ENCODE measurements around the gene OR10V1. TPM values are rescaled to one million over a fixed set of nuclear protein-coding genes. Genes with fewer than 3 reads are reported as not detected.

The OR10V1 gene, protein sequence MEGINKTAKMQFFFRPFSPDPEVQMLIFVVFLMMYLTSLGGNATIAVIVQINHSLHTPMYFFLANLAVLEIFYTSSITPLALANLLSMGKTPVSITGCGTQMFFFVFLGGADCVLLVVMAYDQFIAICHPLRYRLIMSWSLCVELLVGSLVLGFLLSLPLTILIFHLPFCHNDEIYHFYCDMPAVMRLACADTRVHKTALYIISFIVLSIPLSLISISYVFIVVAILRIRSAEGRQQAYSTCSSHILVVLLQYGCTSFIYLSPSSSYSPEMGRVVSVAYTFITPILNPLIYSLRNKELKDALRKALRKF
- not detected for total RNA-seq
- long read RNA-seq, result 0 reads

DNA sequence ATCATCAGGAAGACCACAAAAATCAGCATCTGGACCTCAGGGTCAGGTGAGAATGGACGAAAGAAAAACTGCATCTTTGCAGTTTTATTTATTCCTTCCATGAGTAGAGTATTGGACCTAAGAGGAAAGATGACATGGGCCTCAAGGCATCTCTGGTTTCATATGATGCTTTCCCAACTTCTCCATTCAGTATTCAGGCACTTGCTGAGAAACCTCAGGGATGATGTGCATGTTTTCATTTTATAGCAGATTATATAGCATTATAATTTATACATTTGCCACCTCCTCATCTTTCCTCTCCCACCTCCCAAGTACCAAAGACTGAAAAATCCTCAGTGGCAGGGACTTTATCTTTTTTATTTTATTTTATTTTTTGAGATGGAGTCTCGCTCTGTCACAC is at the start of gene OR10V1:
Gene OR10V1, minus strand, starts transcription at position 101 of the 400 bp plus-strand sequence. Its CDS starts 0 bp downstream, at position 101.
- TF ChIP-seq CTCF (IDR thresholded peaks at IDR 0.05), result no peak
- no peak for DNase-seq
- intact Hi-C loops (cut with DNase I), result no loop called here
- H3K27ac ChIP-seq, result no peak within 1 kb of the TSS
- H3K9me3 ChIP-seq, result no peaks in the 10 kb centered on the region
- no peaks in the 10 kb centered on the region for H3K27me3 ChIP-seq (ENCODE audit: low read depth)
- H3K4me1 ChIP-seq, result no peaks in the 10 kb centered on the region
- ATAC-seq, result no peak
- no peak within 1 kb of the TSS for H3K4me3 ChIP-seq
- H3K36me3 ChIP-seq, result no peaks in the 10 kb centered on the region

DNA sequence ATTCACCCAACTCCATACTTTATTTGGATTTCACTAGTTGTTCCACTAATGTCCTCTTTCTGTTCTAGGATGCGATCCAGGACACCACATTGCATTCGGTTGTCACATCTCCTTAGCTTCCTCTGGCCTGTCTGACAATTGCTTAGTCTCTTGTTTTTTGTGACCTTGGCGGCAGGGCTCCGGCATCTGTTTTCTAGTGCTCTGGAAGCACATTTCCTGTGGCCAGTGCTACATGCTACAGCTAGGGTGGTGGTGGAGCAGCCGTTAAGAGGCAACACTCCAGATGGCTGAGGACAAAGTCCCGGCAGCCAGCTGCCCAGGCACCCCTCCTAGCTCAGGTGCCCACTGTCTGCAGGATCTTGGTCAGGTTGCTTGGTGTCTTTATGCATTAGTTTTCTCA is 48.3 kb upstream of the OR10V1 start:
- peaks cover 16% of the 10 kb centered on the region for H3K36me3 ChIP-seq
- H3K4me1 ChIP-seq, result peaks cover 64% of the 10 kb centered on the region
- H3K9me3 ChIP-seq, result no peaks in the 10 kb centered on the region
- H3K27me3 ChIP-seq (ENCODE audit: low read depth), result no peaks in the 10 kb centered on the region
- H3K4me3 ChIP-seq, result no peak overlapping the region
- intact Hi-C loops (cut with DNase I), result no loop called here
- H3K27ac ChIP-seq, result no peak overlapping the region
- DNase-seq (no peak), ATAC-seq (no peak)
- no peak for TF ChIP-seq CTCF (IDR thresholded peaks at IDR 0.05)

DNA sequence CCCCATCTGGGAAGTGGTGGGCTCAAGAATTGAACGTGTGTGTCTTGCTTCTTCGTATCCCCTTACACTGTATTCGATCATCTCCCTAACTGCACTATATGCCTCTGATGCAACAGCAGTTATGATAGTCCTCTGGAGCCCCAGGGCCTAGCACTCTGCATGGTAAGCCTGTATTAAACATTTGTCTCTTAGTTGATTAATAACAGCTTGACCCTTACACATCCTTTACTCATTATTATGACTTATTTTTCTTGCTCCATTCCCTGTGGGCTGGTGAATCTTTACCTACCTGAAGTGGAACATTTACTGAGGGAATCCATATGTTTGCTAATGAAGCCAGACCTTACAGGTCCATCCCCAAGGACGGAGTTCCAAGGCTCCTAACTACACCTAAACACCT is 47.1 kb upstream of the OR10V1 start:
- TF ChIP-seq CTCF (IDR thresholded peaks at IDR 0.05), result no peak
- DNase-seq, result no peak
- Histone ChIP-seq H3K27ac (no peak overlapping the region), H3K4me3 (no peak overlapping the region), H3K27me3 (ENCODE audit: low read depth) (no peaks in the 10 kb centered on the region), H3K36me3 (peaks cover 16% of the 10 kb centered on the region), H3K9me3 (no peaks in the 10 kb centered on the region), H3K4me1 (peaks cover 62% of the 10 kb centered on the region)
- ATAC-seq, result no peak
- intact Hi-C loops (cut with DNase I), result no loop called here

GRCh38 chr11:59759900-59760299 is 46.3 kb upstream of the OR10V1 start:
- Histone ChIP-seq H3K27ac (no peak overlapping the region), H3K4me3 (no peak overlapping the region), H3K9me3 (no peaks in the 10 kb centered on the region), H3K36me3 (peaks cover 16% of the 10 kb centered on the region), H3K27me3 (ENCODE audit: low read depth) (no peaks in the 10 kb centered on the region), H3K4me1 (peaks cover 53% of the 10 kb centered on the region)
- no peak for TF ChIP-seq CTCF (IDR thresholded peaks at IDR 0.05)
- intact Hi-C loops (cut with DNase I), result loop anchor here (10.0 kb wide), 1 partner anchor 45 kb away; no protein-coding TSS in a partner anchor
- ATAC-seq (no peak), DNase-seq (no peak)

DNA sequence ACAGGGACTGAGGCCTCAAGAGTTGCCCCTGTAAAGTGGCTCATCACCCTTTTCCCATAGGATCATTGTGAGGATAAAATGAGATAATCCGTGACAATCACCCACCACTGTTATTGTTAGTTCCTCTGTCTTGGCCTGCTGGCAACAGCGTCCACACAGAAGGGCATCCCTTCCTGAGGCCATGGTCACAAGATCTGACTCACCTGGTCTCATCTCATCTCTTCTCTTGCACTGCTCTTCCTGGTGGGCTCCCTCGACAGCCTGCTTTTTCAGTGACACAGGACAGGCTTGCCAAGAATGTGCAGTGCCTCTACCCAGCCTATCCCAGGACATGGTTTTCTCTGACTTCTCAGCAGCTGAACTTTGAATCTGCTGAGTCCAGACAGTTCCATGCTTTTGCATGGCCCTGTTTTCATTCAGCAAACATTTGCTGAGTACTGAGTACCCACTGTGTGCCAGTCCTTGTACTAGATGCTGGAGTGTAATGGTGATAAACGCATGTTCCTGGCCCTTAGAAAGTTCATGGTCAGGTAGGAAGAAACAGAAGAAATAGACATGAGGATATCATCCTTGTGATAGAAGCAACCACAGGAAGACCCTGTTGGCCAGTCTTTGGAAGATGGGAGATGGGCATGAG is 44.9 kb upstream of the OR10V1 start:
- TF ChIP-seq CTCF (IDR thresholded peaks at IDR 0.05), result no peak

More for the DNA sequence above, 44.9 kb upstream of the OR10V1 start:
- no peaks in the 10 kb centered on the region for H3K27me3 ChIP-seq (ENCODE audit: low read depth)
- H3K27ac ChIP-seq, result no peak overlapping the region
- no peak overlapping the region for H3K4me3 ChIP-seq
- intact Hi-C loops (cut with DNase I), result loop anchor here (10.0 kb wide), 1 partner anchor 46 kb away; no protein-coding TSS in a partner anchor
- H3K4me1 ChIP-seq, result peaks cover 45% of the 10 kb centered on the region
- H3K36me3 ChIP-seq, result peaks cover 16% of the 10 kb centered on the region
- H3K9me3 ChIP-seq, result no peaks in the 10 kb centered on the region
- ATAC-seq (no peak), DNase-seq (no peak)

Measured in lower lobe of right lung (tissue), 2 donors.